GM12864 (cell line): Measurements from ENCODE around the gene TMEM97.

Source experiments
- DNase-seq: peaks from one replicate; pipeline ENCODE4 v3.0.0-alpha.2; 2011; ENCODE audit warnings: low read depth
- H3K4me3 ChIP-seq: 2 replicates; pipeline ENCODE4 v1.5.1; 2011; ENCODE audit warnings: mild to moderate bottlenecking, low read depth, low read length, control low read depth
- CTCF ChIP-seq: IDR thresholded peaks from 2 replicates; pipeline ENCODE4 v1.5.1; 2011; ENCODE audit warnings: low read depth, mild to moderate bottlenecking, moderate library complexity, low read length, control low read depth, inconsistent platforms; ENCODE audit errors: missing control alignments

TMEM97 gene

GRCh38 chr17:28339431-28339830, 20.4 kb downstream of the TMEM97 start:
- TF ChIP-seq CTCF, result no peak
- no peak overlapping the region for H3K4me3 ChIP-seq
- DNase-seq, result no peak

GRCh38 chr17:28340374-28340773, 21.4 kb downstream of the TMEM97 start:
- DNase-seq, result no peak
- no peak for TF ChIP-seq CTCF
- no peak overlapping the region for H3K4me3 ChIP-seq

GRCh38 chr17:28341516-28341915, 22.5 kb downstream of the TMEM97 start:
- no peak for TF ChIP-seq CTCF
- H3K4me3 ChIP-seq, result no peak overlapping the region
- DNase-seq, result no peak

- TF ChIP-seq CTCF, result no peak
- no peak for DNase-seq
- no peak overlapping the region for H3K4me3 ChIP-seq
Measured at GRCh38 chr17:28342313-28342712, 23.3 kb downstream of the TMEM97 start.

GRCh38 chr17:28343491-28343932, 24.5 kb downstream of the TMEM97 start:
- H3K4me3 ChIP-seq, result no peak overlapping the region
- DNase-seq, result no peak
- no peak for TF ChIP-seq CTCF

- H3K4me3 ChIP-seq, result no peak overlapping the region
- no peak for TF ChIP-seq CTCF
- DNase-seq, result no peak
Measured at GRCh38 chr17:28344011-28344410, 25.0 kb downstream of the TMEM97 start.

GRCh38 chr17:28344435-28344901, 25.5 kb downstream of the TMEM97 start:
- no peak overlapping the region for H3K4me3 ChIP-seq
- no peak for DNase-seq
- TF ChIP-seq CTCF, result no peak
